H1 (cell line): ENCODE results near the gene HIP1. TPM values are rescaled to one million over a fixed set of nuclear protein-coding genes. Genes with fewer than 3 reads are reported as not detected.

Source experiments
- CTCF ChIA-PET: fragments of 300-600 bp; sonication (Branson Sonifier 250); formaldehyde crosslinking; loops from one replicate; lab custom pipeline; 2021; ENCODE audit not compliant: partially characterized antibody; lab: Charles Lee
- POLR2A ChIA-PET: fragments of 300-600 bp; sonication (Branson Sonifier 250); formaldehyde crosslinking; loops from one replicate; lab custom pipeline; 2021; ENCODE audit warnings: inconsistent platforms; ENCODE audit not compliant: partially characterized antibody; lab: Charles Lee
- DNase-seq, 2 experiments: peaks; one replicate each; pipeline versions ENCODE4 v3.0.0 to v3.0.0-alpha.2; 2010 to 2022; ENCODE audit warnings: low spot score in 2 of 2, low read depth in 1 of 2, mixed read lengths in 1 of 2
- FAIRE-seq: peaks from 2 replicates; lab custom pipeline; 2011; peaks lifted over from hg19 to GRCh38; lab: Jason Lieb, UNC
- H2AFZ ChIP-seq: 2 replicates; pipeline ENCODE4 v1.8.1; 2012; ENCODE audit warnings: low read length, inconsistent platforms
- H2AK5ac ChIP-seq: 2 replicates; pipeline ENCODE4 v1.6.1; 2013; ENCODE audit warnings: low read depth, low read length
- H2BK120ac ChIP-seq: replicated peaks from 2 replicates; pipeline ENCODE3; 2013; ENCODE audit warnings: low read depth, low read length, inconsistent platforms
- H2BK12ac ChIP-seq: 2 replicates; pipeline ENCODE4 v1.6.1; 2013; ENCODE audit warnings: low read depth, low read length
- H2BK15ac ChIP-seq: 2 replicates; pipeline ENCODE4 v1.6.1; 2013; ENCODE audit warnings: low read length
- H2BK20ac ChIP-seq: 2 replicates; pipeline ENCODE4 v1.6.1; 2013; ENCODE audit warnings: low read length
- H2BK5ac ChIP-seq: 2 replicates; pipeline ENCODE4 v1.6.1; 2013; ENCODE audit warnings: low read depth, low read length
- H3K14ac ChIP-seq: 2 replicates; pipeline ENCODE4 v1.6.1; 2013; ENCODE audit warnings: inconsistent platforms; ENCODE audit not compliant: insufficient read length
- H3K18ac ChIP-seq: 2 replicates; pipeline ENCODE4 v1.6.1; 2013; ENCODE audit warnings: low read length; ENCODE audit errors: extremely low read depth
- H3K23ac ChIP-seq: 2 replicates; pipeline ENCODE4 v1.6.1; 2013; ENCODE audit warnings: inconsistent platforms; ENCODE audit not compliant: insufficient read length
- H3K23me2 ChIP-seq: 2 replicates; pipeline ENCODE4 v1.6.1; 2013; ENCODE audit warnings: low read depth, low read length
- H3K27ac ChIP-seq: 2 replicates; pipeline ENCODE4 v1.6.1; 2011; ENCODE audit warnings: low read depth, low read length, inconsistent platforms
- H3K27me3 ChIP-seq, 4 experiments: replicated peaks in 1 of 4; 1 replicate in 1 of 4; 2 replicates in 3 of 4; pipeline versions ENCODE4 v1.6.1 to v1.8.1; 2011 to 2013; ENCODE audit warnings: low read length in 3 of 4, mild to moderate bottlenecking in 3 of 4, inconsistent platforms in 2 of 4, mixed read lengths in 2 of 4, moderate library complexity in 1 of 4; ENCODE audit not compliant: control insufficient read depth in 3 of 4, insufficient read depth in 3 of 4; ENCODE audit errors: extremely low read depth in 1 of 4
- H3K36me3 ChIP-seq, 4 experiments: 2 replicates each; pipeline versions ENCODE4 v1.6.1 to v1.8.1; 2011 to 2013; ENCODE audit warnings: mild to moderate bottlenecking in 4 of 4, low read length in 3 of 4, moderate library complexity in 2 of 4, control low read depth in 1 of 4, inconsistent platforms in 1 of 4; ENCODE audit not compliant: insufficient read depth in 4 of 4, control insufficient read depth in 2 of 4
- H3K4ac ChIP-seq: replicated peaks from 2 replicates; pipeline ENCODE3; 2013; ENCODE audit warnings: low read length, low read depth, mixed read lengths, inconsistent platforms; ENCODE audit not compliant: insufficient read length
- H3K4me1 ChIP-seq, 4 experiments: replicated peaks in 1 of 4; 1 replicate in 1 of 4; 2 replicates in 3 of 4; pipeline versions ENCODE4 v1.6.1 to v1.8.1; 2011 to 2013; ENCODE audit warnings: low read length in 3 of 4, inconsistent platforms in 2 of 4, mixed read lengths in 1 of 4; ENCODE audit not compliant: insufficient read depth in 4 of 4, control insufficient read depth in 3 of 4
- H3K4me2 ChIP-seq, 2 experiments: 2 replicates each; pipeline versions ENCODE4 v1.6.1 to v1.8.1; 2011 to 2013; ENCODE audit warnings: low read depth in 2 of 2, low read length in 2 of 2, control low read depth in 1 of 2, inconsistent platforms in 1 of 2, mild to moderate bottlenecking in 1 of 2; ENCODE audit not compliant: insufficient read depth in 1 of 2
- H3K4me3 ChIP-seq, 4 experiments: fragments of 200-600, 300-600 bp in 1 of 4; sonication (generic), shearing (Covaris generic), sonication (Bioruptor Twin) in 1 of 4; 2 replicates each; pipeline versions ENCODE4 v1.5.1 to v1.8.1; 2011 to 2016; ENCODE audit warnings: low read length in 4 of 4, low read depth in 3 of 4, control low read depth in 2 of 4, inconsistent platforms in 2 of 4, mild to moderate bottlenecking in 2 of 4, mixed read lengths in 1 of 4, moderate library complexity in 1 of 4; ENCODE audit not compliant: insufficient read depth in 2 of 4; ENCODE audit errors: extremely low read depth in 1 of 4
- H3K56ac ChIP-seq: replicated peaks from 2 replicates; pipeline ENCODE3; 2013; ENCODE audit warnings: low read depth, mild to moderate bottlenecking, mixed read lengths, low read length, inconsistent platforms; ENCODE audit not compliant: insufficient read length
- H3K79me1 ChIP-seq: 2 replicates; pipeline ENCODE4 v1.6.1; 2013; ENCODE audit warnings: low read depth, low read length, control low read depth
- H3K79me2 ChIP-seq, 2 experiments: 2 replicates each; pipeline versions ENCODE4 v1.6.1 to v1.8.1; 2012 to 2013; ENCODE audit warnings: low read length in 2 of 2, mild to moderate bottlenecking in 2 of 2, inconsistent platforms in 1 of 2; ENCODE audit not compliant: insufficient read depth in 2 of 2, control insufficient read depth in 1 of 2
- H3K9ac ChIP-seq, 4 experiments: replicated peaks in 1 of 4; 1 replicate in 1 of 4; 2 replicates in 3 of 4; pipeline versions ENCODE4 v1.6.1 to v1.8.1; 2011 to 2013; ENCODE audit warnings: low read depth in 3 of 4, low read length in 3 of 4, control low read depth in 2 of 4, mild to moderate bottlenecking in 2 of 4, moderate library complexity in 2 of 4, inconsistent platforms in 1 of 4; ENCODE audit errors: extremely low read depth in 1 of 4
- H3K9me3 ChIP-seq, 2 experiments: 2 replicates each; pipeline versions ENCODE4 v1.6.1 to v1.8.1; 2012 to 2013; ENCODE audit warnings: mild to moderate bottlenecking in 2 of 2, moderate library complexity in 2 of 2, control low read depth in 1 of 2, inconsistent platforms in 1 of 2, low read depth in 1 of 2, low read length in 1 of 2, mixed read lengths in 1 of 2; ENCODE audit not compliant: insufficient read depth in 2 of 2
- H4K20me1 ChIP-seq, 2 experiments: replicated peaks in 1 of 2; 2 replicates each; pipeline versions ENCODE3 to v1.8.1; 2011 to 2013; ENCODE audit warnings: inconsistent platforms in 2 of 2, low read length in 2 of 2, mild to moderate bottlenecking in 1 of 2; ENCODE audit not compliant: insufficient read depth in 2 of 2, control insufficient read depth in 1 of 2
- H4K5ac ChIP-seq: 2 replicates; pipeline ENCODE4 v1.6.1; 2013; ENCODE audit warnings: low read length, low read depth, mixed read lengths, inconsistent platforms; ENCODE audit not compliant: insufficient read length
- H4K8ac ChIP-seq: 2 replicates; pipeline ENCODE4 v1.8.0; 2013; ENCODE audit warnings: mild to moderate bottlenecking, moderate library complexity, low read length, inconsistent platforms; ENCODE audit not compliant: insufficient read depth; ENCODE audit errors: extremely low read depth
- H4K91ac ChIP-seq: replicated peaks from 2 replicates; pipeline ENCODE3; 2013; ENCODE audit warnings: low read length, mixed read lengths, inconsistent platforms; ENCODE audit not compliant: insufficient read length
- CBX8 ChIP-seq: fragments of 300-800, 300-1000 bp; sonication (generic); IDR thresholded peaks from 2 replicates; pipeline ENCODE4 v1.7.1; 2016; ENCODE audit warnings: low read depth, low read length, borderline replicate concordance
- EGR1 ChIP-seq: IDR thresholded peaks from 2 replicates; pipeline ENCODE4 v1.6.1; 2011; ENCODE audit warnings: low read depth, low read length, borderline replicate concordance
- WGBS, 2 experiments: shearing (Covaris generic) in 1 of 2; methylation state at CpG; one replicate each; pipeline versions ENCODE4 v1.1.6 to v1.1.7; 2013 to 2015; ENCODE audit warnings: low lambda C conversion rate in 2 of 2, mixed read lengths in 2 of 2, inconsistent platforms in 1 of 2, low coverage in 1 of 2, missing lambda C conversion rate in 1 of 2; ENCODE audit not compliant: insufficient replicate concordance in 2 of 2, insufficient coverage in 1 of 2, insufficient read length in 1 of 2; ENCODE audit errors: extremely low coverage in 1 of 2, missing lambda C conversion rate in 1 of 2; 5-methylcytosine and 5-hydroxymethylcytosine counted together
- polyA plus RNA-seq, 7 experiments: library from polyadenylated mRNA; depleted of rRNA in 3 of 7; stranded (reverse) in 5 of 7; unstranded in 2 of 7; fragments of >200 nt in 5 of 7; fragments of 200-250 nt in 2 of 7; gene quantifications; 1 replicate in 5 of 7; 2 replicates in 1 of 7; 4 replicates in 1 of 7; pipeline versions ENCODE4 v1.2.1 to v1.2.3, GENCODE V29; 2011 to 2013; ENCODE audit warnings: missing spikeins in 2 of 7, mixed read lengths in 2 of 7
- total RNA-seq: library from RNA; stranded (reverse); fragmentation: NEBNext Ultra II Directional; extraction: Animal tissue kit (Norgen Biotek cat#: 25700); gene quantifications from 2 replicates; pipeline ENCODE4 v1.2.1, GENCODE V29; 2021

The HIP1 gene
- total and polyA plus RNA-seq, 2 of the 8 experiments (the other 6 are each of a cell fraction or from before 2014, with no cell fraction given), result 51.8 to 108 TPM

- Histone ChIP-seq H3K79me2 (no peaks in the 10 kb centered on the region), H3K4ac (no peak overlapping the region), H3K27ac (no peak overlapping the region), H3K4me2 (no peak overlapping the region), H3K14ac (no peak overlapping the region), H3K36me3 (no peaks in the 10 kb centered on the region), H2BK20ac (no peak overlapping the region), H4K5ac (no peak overlapping the region), H4K8ac (no peak overlapping the region), H3K9ac (no peak overlapping the region), H2BK12ac (no peak overlapping the region), H2BK5ac (no peak overlapping the region), H3K18ac (no peak overlapping the region), H2AFZ (no peak overlapping the region), H3K9me3 (no peaks in the 10 kb centered on the region), H3K79me1 (no peaks in the 10 kb centered on the region), H3K4me1 (peaks cover 3 to 7% (median 6%) of the 10 kb centered on the region in 4 experiments), H3K56ac (no peak overlapping the region), H4K91ac (no peak overlapping the region), H3K4me3 (no peak overlapping the region), H3K27me3 (no peaks in the 10 kb centered on the region), H2BK15ac (no peak overlapping the region), H3K23ac (no peak overlapping the region), H2AK5ac (no peak overlapping the region), H2BK120ac (no peak overlapping the region), H3K23me2 (no peaks in the 10 kb centered on the region), H4K20me1 (no peaks in the 10 kb centered on the region)
- FAIRE-seq (no peak), DNase-seq (no peak)
- 94% methylated on average over 5 of the region's 6 CpGs; no CpG with 5 or more reads in 1 of the 2 experiments for WGBS, 2 experiments
- POLR2A ChIA-PET, result no interaction called here
- CTCF ChIA-PET, result interaction anchor here (0.7 to 1.4 kb wide), 3 partner anchors 17 to 45 kb away, joined by 3 to 4 read pairs (median 3); no protein-coding TSS in a partner anchor
- TF ChIP-seq CBX8 (no peak), EGR1 (no peak)
These were observed 13.4 kb downstream of the HIP1 start for GRCh38 chr7:75725306-75725705.
